IPS DF 6.9 (cell line): ENCODE results near the gene FTH1.
"Not testable (repeated sequence)": the region's sequence is repeated elsewhere in the genome, so short reads cannot be mapped to it uniquely, and the experiment has no call there.

Experiments used
- DNase-seq: peaks from one replicate; pipeline ENCODE4 v3.0.0-alpha.2; 2013; ENCODE audit warnings: low read depth, low spot score
- H3K27ac ChIP-seq: one replicate; pipeline ENCODE4 v1.5.1; 2013; ENCODE audit warnings: low read length, control low read depth
- H3K27me3 ChIP-seq: 2 replicates; pipeline ENCODE4 v1.6.1; 2013; ENCODE audit warnings: mild to moderate bottlenecking, low read length; ENCODE audit not compliant: control insufficient read depth, insufficient read depth
- H3K36me3 ChIP-seq: 2 replicates; pipeline ENCODE4 v1.6.1; 2013; ENCODE audit warnings: low read length; ENCODE audit not compliant: control insufficient read depth, insufficient read depth
- H3K4me1 ChIP-seq: 2 replicates; pipeline ENCODE4 v1.6.1; 2013; ENCODE audit warnings: low read length; ENCODE audit not compliant: control insufficient read depth, insufficient read depth
- H3K4me3 ChIP-seq: 2 replicates; pipeline ENCODE4 v1.5.1; 2013; ENCODE audit warnings: mild to moderate bottlenecking, low read length
- H3K9me3 ChIP-seq: 2 replicates; pipeline ENCODE4 v1.6.1; 2013; ENCODE audit warnings: low read length, inconsistent platforms; ENCODE audit not compliant: control insufficient read depth, insufficient read depth
- WGBS: extraction: QIAGEN DNeasy Blood & Tissue Kit; methylation state at CpG from one replicate; pipeline ENCODE4 v1.1.7; 2013; ENCODE audit warnings: mixed read lengths, missing lambda C conversion rate; ENCODE audit not compliant: insufficient read length, insufficient coverage; 5-methylcytosine and 5-hydroxymethylcytosine counted together

Gene FTH1

GRCh38 chr11:61954851-61955421, 12.5 kb downstream of the FTH1 start:
- Histone ChIP-seq H3K36me3 (no peaks in the 10 kb centered on the region), H3K4me1 (peaks cover 1% of the 10 kb centered on the region; the same call in 1 of the 2 replicates), H3K27me3 (no peaks in the 10 kb centered on the region), H3K4me3 (peak overlapping the region; percentile 3; the same call in 1 of the 2 replicates), H3K27ac (no peak overlapping the region), H3K9me3 (no peaks in the 10 kb centered on the region)
- DNase-seq = no peak
- no CpG with 5 or more reads among the region's 21 CpGs for WGBS

GRCh38 chr11:61954106-61954850, 13.2 kb downstream of the FTH1 start:
- H3K36me3 ChIP-seq = no peaks in the 10 kb centered on the region
- H3K4me3 ChIP-seq = no peak overlapping the region
- no peak for DNase-seq
- H3K27ac ChIP-seq = no peak overlapping the region
- peaks cover 3% of the 10 kb centered on the region; the same call in 1 of the 2 replicates for H3K4me1 ChIP-seq
- no peaks in the 10 kb centered on the region for H3K27me3 ChIP-seq
- no peaks in the 10 kb centered on the region for H3K9me3 ChIP-seq
- WGBS = no CpG with 5 or more reads among the region's 9 CpGs

- 100% methylated on average over 1 of the region's 5 CpGs for WGBS
- not testable (repeated sequence) for H3K36me3 ChIP-seq
Observed at GRCh38 chr11:61953632-61954031, 13.8 kb downstream of the FTH1 start.

GRCh38 chr11:61952882-61953281, 14.6 kb downstream of the FTH1 start:
- H3K4me1 ChIP-seq = peaks cover 3% of the 10 kb centered on the region; the same call in 1 of the 2 replicates
- no CpG with 5 or more reads among the region's 3 CpGs for WGBS

More at GRCh38 chr11:61953632-61954031, 13.8 kb downstream of the FTH1 start:
- not testable (repeated sequence) for DNase-seq, H3K4me3 ChIP-seq, H3K4me1 ChIP-seq, H3K27ac ChIP-seq, H3K27me3 ChIP-seq, H3K9me3 ChIP-seq

GRCh38 chr11:61951484-61952135, 15.8 kb downstream of the FTH1 start:
- Histone ChIP-seq H3K9me3 (no peaks in the 10 kb centered on the region), H3K36me3 (no peaks in the 10 kb centered on the region), H3K27me3 (no peaks in the 10 kb centered on the region), H3K27ac (no peak overlapping the region), H3K4me1 (peaks cover 3% of the 10 kb centered on the region; the same call in 1 of the 2 replicates), H3K4me3 (no peak overlapping the region)
- DNase-seq = no peak
- no CpG with 5 or more reads among the region's 11 CpGs for WGBS

More at GRCh38 chr11:61952882-61953281, 14.6 kb downstream of the FTH1 start:
- no peak for DNase-seq
- no peaks in the 10 kb centered on the region for H3K36me3 ChIP-seq
- H3K27ac ChIP-seq = no peak overlapping the region
- H3K27me3 ChIP-seq = no peaks in the 10 kb centered on the region
- no peaks in the 10 kb centered on the region for H3K9me3 ChIP-seq
- no peak overlapping the region for H3K4me3 ChIP-seq

GRCh38 chr11:61950035-61950547, 17.3 kb downstream of the FTH1 start, which contains the start of gene BEST1:
Gene BEST1, plus strand, starts transcription at chr11:61950351. Its CDS starts 1,456 bp downstream, at chr11:61951807.
- Histone ChIP-seq H3K27ac (no peak within 1 kb of the TSS), H3K36me3 (no peaks in the 10 kb centered on the region), H3K4me1 (peaks cover 2% of the 10 kb centered on the region), H3K27me3 (no peaks in the 10 kb centered on the region), H3K9me3 (no peaks in the 10 kb centered on the region), H3K4me3 (no peak within 1 kb of the TSS)
- WGBS = no CpG with 5 or more reads among the region's 8 CpGs
- DNase-seq = no peak

GRCh38 chr11:61949169-61950034, 18.0 kb downstream of the FTH1 start:
- Histone ChIP-seq H3K4me1 (peaks cover 2% of the 10 kb centered on the region), H3K36me3 (no peaks in the 10 kb centered on the region), H3K9me3 (no peaks in the 10 kb centered on the region), H3K4me3 (no peak overlapping the region), H3K27ac (no peak overlapping the region), H3K27me3 (no peaks in the 10 kb centered on the region)
- DNase-seq = no peak
- WGBS = no CpG with 5 or more reads among the region's 9 CpGs

GRCh38 chr11:61948505-61948904, 18.9 kb downstream of the FTH1 start:
- no CpG with 5 or more reads among the region's 7 CpGs for WGBS
- Histone ChIP-seq H3K36me3 (no peaks in the 10 kb centered on the region), H3K27me3 (no peaks in the 10 kb centered on the region), H3K27ac (no peak overlapping the region), H3K4me3 (no peak overlapping the region), H3K9me3 (no peaks in the 10 kb centered on the region), H3K4me1 (peaks cover 2% of the 10 kb centered on the region)
- no peak for DNase-seq

- H3K36me3 ChIP-seq = no peaks in the 10 kb centered on the region
- H3K27ac ChIP-seq = no peak overlapping the region
- H3K27me3 ChIP-seq = no peaks in the 10 kb centered on the region
- no peak overlapping the region for H3K4me3 ChIP-seq
- no CpG with 5 or more reads among the region's 8 CpGs for WGBS
- no peaks in the 10 kb centered on the region for H3K9me3 ChIP-seq
- peaks cover 2% of the 10 kb centered on the region for H3K4me1 ChIP-seq
- peak; percentile 71 for DNase-seq
Observed at GRCh38 chr11:61947486-61948210, 19.8 kb downstream of the FTH1 start.
